Measurements from ENCODE around the gene COLGALT1. TPM values are rescaled to one million over a fixed set of nuclear protein-coding genes. Genes with fewer than 3 reads are reported as not detected.

The COLGALT1 gene
- total and polyA plus RNA-seq, 2 experiments from 2014 or later = 18.2 to 63.4 TPM

GRCh38 chr19:17598953-17599352, 43.5 kb downstream of the COLGALT1 start:
- Histone ChIP-seq H3K27ac (ENCODE audit: low read depth) (no peak overlapping the region), H3K36me3 (ENCODE audit: insufficient read depth) (no peaks in the 10 kb centered on the region), H3K79me2 (replicated peaks; ENCODE audit: insufficient read depth) (no peaks in the 10 kb centered on the region), H3K4me1 (ENCODE audit: insufficient read depth) (peaks cover 20% of the 10 kb centered on the region; the same call in 1 of the 2 replicates), H3K9me2 (ENCODE audit: insufficient read depth) (peaks cover 4% of the 10 kb centered on the region; the same call in 1 of the 2 replicates), H2AFZ (no peak overlapping the region), H3F3A (replicated peaks; ENCODE audit: low read depth) (peaks cover 8% of the 10 kb centered on the region; the same call in 1 of the 2 replicates), H3K27me3 (ENCODE audit: insufficient read depth) (peaks cover 6% of the 10 kb centered on the region; the same call in 1 of the 2 replicates), H4K20me1 (replicated peaks; ENCODE audit: insufficient read depth) (no peaks in the 10 kb centered on the region), H3K4me2 (no peak overlapping the region), H3K4me3 (no peak overlapping the region)
- ATAC-seq (no peak), DNase-seq (ENCODE audit: low spot score) (no peak)
- Mint-ChIP-seq H3K36me3 (ENCODE audit: low read depth) (peaks cover 4% of the 10 kb centered on the region; the same call in 1 of the 3 replicates), H3K4me1 (peaks cover 14% of the 10 kb centered on the region), H3K9me3 (peaks cover 4% of the 10 kb centered on the region; the same call in 1 of the 3 replicates), H3K27me3 (ENCODE audit: insufficient read depth, low read depth, poor library complexity) (peaks cover 24% of the 10 kb centered on the region), H3K4me3 (no peak overlapping the region), H3K27ac (no peak overlapping the region)
- TF ChIP-seq JUNB (IDR thresholded peaks at IDR 0.05; ENCODE audit: unreplicated experiment) (no peak), CREB1 (CRISPR knock-in tag; IDR thresholded peaks at IDR 0.05; ENCODE audit: low read depth) (no peak)

- H3K9me2 ChIP-seq (ENCODE audit: insufficient read depth) = peaks cover 4% of the 10 kb centered on the region; the same call in 1 of the 2 replicates
- H3K4me1 ChIP-seq (ENCODE audit: insufficient read depth) = peaks cover 20% of the 10 kb centered on the region; the same call in 1 of the 2 replicates
- H4K20me1 ChIP-seq (replicated peaks; ENCODE audit: insufficient read depth) = no peaks in the 10 kb centered on the region
- peaks cover 6% of the 10 kb centered on the region; the same call in 1 of the 2 replicates for H3K27me3 ChIP-seq (ENCODE audit: insufficient read depth)
- Mint-ChIP-seq H3K4me1 (peaks cover 14% of the 10 kb centered on the region), H3K4me3 (no peak overlapping the region), H3K27ac (no peak overlapping the region), H3K27me3 (ENCODE audit: insufficient read depth, low read depth, poor library complexity) (peaks cover 31% of the 10 kb centered on the region), H3K36me3 (ENCODE audit: low read depth) (peaks cover 5% of the 10 kb centered on the region; the same call in 1 of the 3 replicates), H3K9me3 (peaks cover 4% of the 10 kb centered on the region; the same call in 1 of the 3 replicates)
- H3K27ac ChIP-seq (ENCODE audit: low read depth) = no peak overlapping the region
- TF ChIP-seq ZNF331 (CRISPR knock-in tag; IDR thresholded peaks at IDR 0.05; ENCODE audit: low read depth) (no peak), EZH2 (IDR thresholded peaks at IDR 0.05; ENCODE audit: low read depth, unreplicated experiment) (no peak), STAT1 (IDR thresholded peaks at IDR 0.05; ENCODE audit: unreplicated experiment) (no peak), POLR2AphosphoS5 (IDR thresholded peaks at IDR 0.05; ENCODE audit: low read depth) (no peak), REST (IDR thresholded peaks at IDR 0.05; ENCODE audit: unreplicated experiment) (no peak), ZNF462 (CRISPR knock-in tag; IDR thresholded peaks at IDR 0.05) (no peak), CTCF (conservative IDR thresholded peaks at IDR 0.05; ENCODE audit: low read depth in 2 of 2) (no peak)
- H3K36me3 ChIP-seq (ENCODE audit: insufficient read depth) = no peaks in the 10 kb centered on the region
- H3K4me2 ChIP-seq = no peak overlapping the region
- DNase-seq (ENCODE audit: low spot score) (no peak), ATAC-seq (no peak)
- H2AFZ ChIP-seq = no peak overlapping the region
- H3K4me3 ChIP-seq = no peak overlapping the region
- no peaks in the 10 kb centered on the region for H3K79me2 ChIP-seq (replicated peaks; ENCODE audit: insufficient read depth)
- peaks cover 13% of the 10 kb centered on the region; the same call in 1 of the 2 replicates for H3F3A ChIP-seq (replicated peaks; ENCODE audit: low read depth)
Observed at GRCh38 chr19:17599780-17600179, 44.3 kb downstream of the COLGALT1 start.
